NCI-H1417 (cell line): Measurements from ENCODE around the gene TUBA1C.
"Not testable (repeated sequence)": the region's sequence is repeated elsewhere in the genome, so short reads cannot be mapped to it uniquely, and the experiment has no call there.

ENCODE experiments used
- DNase-seq, 3 experiments: peaks; one replicate each; lab custom pipeline; 2025; lab: John Stamatoyannopoulos, UW

Gene TUBA1C

DNA sequence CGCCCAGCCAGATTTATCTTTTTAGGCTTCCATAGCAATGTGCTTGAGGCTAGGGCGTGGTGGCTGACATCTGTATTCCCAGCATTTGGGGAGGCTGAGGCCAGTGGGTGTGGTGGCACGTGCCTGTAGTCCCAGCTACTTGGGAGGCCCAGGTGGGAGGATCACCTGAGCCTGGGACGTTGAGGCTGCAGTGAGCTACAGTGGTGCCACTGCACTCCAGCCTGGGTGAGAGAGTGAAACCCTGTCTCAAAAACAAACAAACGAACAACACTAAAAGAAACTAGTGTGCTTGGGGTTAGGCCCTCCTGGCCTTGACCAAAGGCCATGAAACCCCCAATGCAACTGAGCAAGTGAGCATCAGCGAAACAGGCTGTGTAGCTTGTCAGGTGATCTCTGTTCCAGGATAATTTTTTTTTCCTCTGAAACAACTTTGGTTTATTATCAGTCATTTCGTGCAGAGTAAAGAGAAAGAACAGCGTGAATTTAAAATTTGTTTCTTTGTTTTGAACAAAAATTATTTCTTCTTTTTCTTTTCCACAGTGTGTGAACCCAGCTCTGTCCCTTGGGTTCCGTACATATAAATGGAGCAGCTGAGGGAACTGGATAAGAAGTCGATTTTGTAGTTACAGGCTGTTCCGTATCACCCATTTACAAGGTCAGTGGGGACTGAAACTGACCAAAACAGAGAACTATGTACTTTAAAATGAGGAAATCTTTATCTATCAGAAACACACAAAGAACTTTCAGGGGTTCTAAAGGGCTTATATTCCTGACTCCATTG lies 8.8 kb upstream of the TUBA1C start:
- DNase-seq: no peak

- DNase-seq: not testable (repeated sequence)
Measured at GRCh38 chr12:49257508-49258184, 7.2 kb upstream of the TUBA1C start.

- DNase-seq: no peak
Measured at GRCh38 chr12:49259452-49259851, 5.4 kb upstream of the TUBA1C start.

- DNase-seq: no peak
Measured at GRCh38 chr12:49260166-49260565, 4.7 kb upstream of the TUBA1C start.

- DNase-seq: no peak
Measured at GRCh38 chr12:49260571-49261363, 4.1 kb upstream of the TUBA1C start.

GRCh38 chr12:49261721-49262120 lies 3.2 kb upstream of the TUBA1C start:
- DNase-seq: no peak

- no peak for DNase-seq
Measured at GRCh38 chr12:49263400-49263763, 1.5 kb upstream of the TUBA1C start.

GRCh38 chr12:49264466-49264872 lies 413 bp upstream of the TUBA1C start:
- peak; percentile 59 to 95 (median 89) for DNase-seq

- not testable (repeated sequence) for DNase-seq
Measured at GRCh38 chr12:49269191-49269590, 4.3 kb downstream of the TUBA1C start.

DNA sequence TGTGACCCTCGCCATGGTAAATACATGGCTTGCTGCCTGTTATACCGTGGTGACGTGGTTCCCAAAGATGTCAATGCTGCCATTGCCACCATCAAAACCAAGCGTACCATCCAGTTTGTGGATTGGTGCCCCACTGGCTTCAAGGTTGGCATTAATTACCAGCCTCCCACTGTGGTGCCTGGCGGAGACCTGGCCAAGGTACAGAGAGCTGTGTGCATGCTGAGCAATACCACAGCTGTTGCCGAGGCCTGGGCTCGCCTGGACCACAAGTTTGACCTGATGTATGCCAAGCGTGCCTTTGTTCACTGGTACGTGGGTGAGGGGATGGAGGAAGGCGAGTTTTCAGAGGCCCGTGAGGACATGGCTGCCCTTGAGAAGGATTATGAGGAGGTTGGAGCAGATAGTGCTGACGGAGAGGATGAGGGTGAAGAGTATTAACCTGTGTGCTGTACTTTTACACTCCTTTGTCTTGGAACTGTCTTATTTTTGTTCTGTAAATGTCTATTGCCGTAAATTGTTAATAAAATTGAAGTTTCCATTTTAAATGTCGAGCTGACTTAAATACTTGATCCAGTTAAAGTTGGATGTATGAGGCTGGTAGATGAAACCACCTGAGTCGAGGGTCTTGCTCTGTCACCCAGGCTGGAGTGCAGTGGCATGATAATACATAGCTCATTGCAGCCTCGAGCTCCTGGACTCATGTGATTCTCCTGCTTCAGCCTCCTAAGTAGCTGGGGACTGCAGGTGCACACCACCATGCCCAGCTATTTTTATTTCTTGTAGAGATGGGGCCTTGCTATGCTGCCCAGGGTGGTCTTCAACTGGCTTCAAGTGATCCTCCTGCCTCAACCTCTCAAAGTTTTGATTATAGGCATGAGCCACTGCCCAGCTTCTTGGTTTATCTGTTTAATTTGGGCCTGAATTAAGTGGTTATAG lies 8.2 kb downstream of the TUBA1C start:
- DNase-seq: peak in 1 of 3 experiments; percentile 29

- no peak for DNase-seq
Measured at GRCh38 chr12:49273726-49274395, 9.0 kb downstream of the TUBA1C start.

DNA sequence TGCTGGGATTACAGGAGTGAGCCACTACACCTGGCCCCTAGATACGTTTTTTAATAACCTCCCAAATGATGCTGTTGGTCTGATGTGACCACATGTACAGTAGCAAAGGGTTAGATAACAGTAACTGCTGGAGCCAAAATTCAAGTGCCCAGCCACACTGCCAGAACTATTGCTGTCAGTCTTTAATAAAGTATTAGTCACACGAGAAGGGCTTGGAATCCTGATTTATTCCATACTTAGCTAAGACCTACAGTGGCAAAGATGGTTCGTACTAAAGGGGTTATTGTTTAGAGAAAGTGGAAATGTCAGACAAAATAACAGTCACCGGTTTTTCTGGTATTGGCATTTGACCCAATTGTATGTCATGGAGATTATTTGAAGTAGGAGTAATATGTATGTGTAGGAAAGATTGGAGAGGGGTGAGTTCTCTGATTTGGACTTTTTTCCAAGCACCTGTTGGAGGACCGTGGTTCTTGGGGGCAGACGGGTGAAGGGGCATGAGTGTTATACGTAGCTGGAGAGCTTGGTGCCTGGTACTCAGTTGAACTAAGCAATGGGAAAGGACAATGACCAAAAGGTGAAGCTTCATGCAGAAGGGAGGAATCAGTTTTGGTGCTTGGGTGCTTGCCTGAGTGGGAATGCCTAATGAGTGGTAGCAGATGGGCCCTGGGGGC lies 9.7 kb downstream of the TUBA1C start:
- no peak for DNase-seq

DNA sequence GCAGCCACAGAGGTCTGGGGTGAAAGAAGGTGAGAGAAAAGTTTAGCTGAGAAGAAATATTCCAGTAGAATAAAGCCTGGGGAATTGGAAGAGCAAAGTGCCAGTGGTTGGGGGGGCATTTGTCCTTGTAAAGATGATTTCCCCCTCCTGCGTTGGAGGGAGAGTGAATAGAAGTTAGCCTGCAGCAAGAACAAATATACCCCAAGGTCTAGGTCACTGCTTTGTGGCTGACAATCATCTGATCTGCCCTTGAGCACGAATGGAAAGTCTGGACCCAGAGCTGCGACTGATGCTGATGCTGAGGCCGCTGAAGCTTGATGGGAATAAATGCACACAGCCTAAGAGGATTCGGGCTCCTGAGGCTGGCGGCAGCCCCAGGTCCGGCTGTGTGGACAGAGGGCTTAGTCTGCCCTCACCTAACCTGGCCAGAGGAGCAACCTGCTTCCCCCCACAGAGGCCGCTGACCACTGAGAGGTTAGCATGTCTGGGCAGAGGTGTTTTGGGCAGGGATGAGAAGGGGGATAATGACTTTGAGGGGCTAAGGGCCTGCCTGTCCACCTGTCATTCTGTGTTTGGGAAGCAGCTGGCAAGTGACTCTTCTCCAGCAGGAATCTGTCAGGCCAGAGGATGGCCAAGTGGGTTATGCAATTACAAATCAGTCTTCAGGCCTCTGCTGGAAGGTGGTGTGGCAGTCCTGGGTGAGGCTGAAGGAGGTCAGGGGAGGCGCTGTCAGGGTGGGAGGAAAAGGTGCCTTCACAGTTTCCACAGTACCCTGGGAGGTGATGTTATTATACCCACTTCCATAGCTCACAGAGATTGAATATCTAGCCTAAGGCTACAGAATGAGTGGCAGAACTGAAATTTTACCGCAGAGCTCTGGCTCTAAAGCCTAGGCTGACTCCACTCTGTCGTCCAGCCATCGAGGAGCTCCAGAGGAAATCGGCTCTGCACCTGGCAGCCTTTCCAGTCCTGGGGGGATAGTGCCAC lies 11.7 kb downstream of the TUBA1C start:
- DNase-seq: no peak

DNA sequence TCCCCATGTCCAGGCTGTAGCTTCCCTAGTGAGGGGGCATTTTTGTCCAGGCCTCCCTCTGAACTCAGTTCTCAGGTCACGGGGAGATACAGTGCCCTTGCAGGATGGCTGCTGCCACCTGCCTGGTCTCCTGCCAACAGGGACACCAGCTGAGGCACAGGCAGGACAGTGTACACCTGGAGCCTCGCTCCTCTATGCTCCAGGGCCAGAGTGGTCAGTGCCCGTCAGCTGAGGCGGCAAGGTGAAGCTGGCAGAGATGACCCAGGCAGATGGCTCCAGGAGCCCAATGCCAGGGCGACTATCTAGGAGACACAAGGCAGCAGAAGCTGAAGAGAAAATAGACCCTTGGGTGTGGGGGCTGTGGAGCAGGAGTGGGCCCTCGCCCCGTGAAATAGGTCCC lies 12.6 kb downstream of the TUBA1C start:
- no peak for DNase-seq

- DNase-seq: peak in 1 of 3 experiments; percentile 64
Measured at GRCh38 chr12:49279706-49280159, 14.9 kb downstream of the TUBA1C start.

DNA sequence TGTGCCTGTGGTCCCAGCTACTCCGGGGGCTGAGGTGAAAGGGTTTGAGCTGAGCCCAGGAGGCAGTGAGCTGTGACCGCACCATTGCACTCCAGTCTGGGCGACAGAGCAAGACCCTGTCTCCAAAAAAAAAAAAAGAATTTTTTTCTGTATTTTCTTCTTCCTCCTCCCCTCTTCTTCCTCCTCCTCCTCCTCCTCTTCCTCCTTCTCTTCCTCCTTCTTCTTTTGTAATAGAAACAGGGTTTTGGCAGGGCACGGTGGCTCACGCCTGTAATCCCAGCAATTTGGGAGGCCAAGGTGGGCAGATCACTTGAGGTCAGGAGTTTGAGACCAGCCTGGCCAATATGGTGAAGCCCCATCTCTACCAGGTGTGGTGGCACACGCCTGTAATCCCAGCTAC lies 15.7 kb downstream of the TUBA1C start:
- not testable (repeated sequence) for DNase-seq

GRCh38 chr12:49282302-49282701 lies 17.4 kb downstream of the TUBA1C start:
- no peak for DNase-seq

GRCh38 chr12:49282740-49283375 lies 18.0 kb downstream of the TUBA1C start:
- not testable (repeated sequence) for DNase-seq
